HG03064 (cell line): Measurements from ENCODE around the gene TFEB.
A peak's percentile ranks its signal among the peaks of the same experiment; 100 is the strongest.

ENCODE experiments used
- ATAC-seq: cut with Tn5 transposase; IDR thresholded peaks from one replicate; pipeline ENCODE4 v1.9.1; 2021; ENCODE audit warnings: low read depth; ENCODE audit not compliant: unreplicated experiment

Gene TFEB

DNA sequence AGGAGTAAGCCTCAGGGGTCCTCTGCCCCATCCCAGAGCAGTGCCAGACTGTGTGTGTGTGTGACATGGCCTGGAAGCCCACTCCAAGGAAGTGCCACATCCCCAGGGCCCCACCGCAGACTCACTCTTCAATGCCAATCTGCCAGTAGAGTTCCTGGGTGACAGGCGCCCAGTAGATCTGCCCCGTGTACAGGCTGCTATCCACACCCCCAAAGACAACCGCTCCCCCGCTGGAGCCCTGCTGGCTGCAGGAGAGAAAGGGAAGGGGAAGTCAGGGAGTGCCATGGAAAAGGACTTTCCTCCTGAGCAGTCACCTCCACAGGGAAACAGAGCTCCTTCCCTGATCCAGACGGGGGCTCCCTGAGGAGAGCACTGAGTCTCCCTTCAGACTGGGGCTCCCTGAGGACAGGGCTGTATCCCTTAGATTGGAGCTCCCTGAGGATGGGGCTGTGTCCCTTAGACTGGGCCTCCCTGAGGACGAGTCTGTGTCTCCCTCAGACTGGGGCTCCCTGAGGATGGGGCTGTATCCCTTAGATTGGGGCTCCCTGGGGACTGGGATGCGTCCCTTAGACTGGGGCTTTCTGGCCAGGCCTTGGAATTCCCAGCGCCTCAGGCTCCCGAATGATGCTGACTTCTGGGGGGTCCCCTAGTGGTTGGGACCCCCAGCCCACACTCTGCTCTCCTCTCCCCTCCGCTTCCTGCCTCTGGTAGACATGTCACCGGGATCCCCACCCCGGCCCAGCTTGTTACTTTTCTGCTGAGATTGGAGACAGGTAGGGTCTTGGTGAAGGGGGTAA is 5.2 kb upstream of the TFEB start:
- no peak for ATAC-seq

DNA sequence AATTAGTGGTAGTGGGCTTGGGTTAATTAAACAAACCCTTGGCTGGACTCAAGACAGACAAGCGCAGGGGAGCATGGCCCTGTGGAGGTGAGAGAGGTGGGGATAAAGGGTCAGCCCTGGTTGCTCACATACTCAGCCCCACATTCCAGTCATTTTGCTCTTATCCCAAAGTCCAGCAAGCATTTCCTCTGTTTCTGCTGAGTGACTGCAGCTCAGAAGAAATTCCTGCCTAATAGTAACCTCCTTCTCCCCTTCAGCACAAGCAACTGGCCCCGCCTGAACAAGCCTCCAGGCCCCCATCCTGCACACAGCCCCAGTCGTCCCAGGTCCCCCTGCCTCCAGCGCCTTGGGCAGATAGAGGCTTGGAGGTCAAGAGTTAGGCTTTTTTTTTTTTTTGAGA is 3.6 kb upstream of the TFEB start:
- ATAC-seq, result no peak

DNA sequence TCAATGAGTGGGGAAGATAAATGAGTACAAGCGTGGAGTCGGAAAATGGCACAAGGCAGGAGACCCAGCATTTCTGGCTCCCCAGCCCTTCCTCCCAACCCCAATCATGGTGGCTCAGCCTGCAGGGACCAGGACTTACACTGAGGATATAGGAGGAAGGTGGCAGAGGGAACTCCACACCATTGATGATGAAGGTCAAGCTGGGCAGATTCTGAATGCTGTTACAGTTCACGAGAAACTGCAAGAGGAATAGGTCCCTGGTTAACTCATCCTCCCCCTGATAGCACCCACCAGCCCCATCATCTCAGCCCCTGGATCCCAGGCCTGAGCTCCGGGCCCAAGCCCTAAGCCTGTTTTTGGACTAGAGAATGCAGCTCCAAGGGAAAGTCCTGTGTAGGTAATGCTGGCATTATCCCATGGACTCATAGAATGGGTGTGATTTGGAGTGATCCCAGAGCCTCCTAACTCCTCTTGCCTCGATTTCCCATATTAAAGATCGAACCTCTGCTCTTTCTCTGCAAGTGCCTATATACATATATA is 2.3 kb upstream of the TFEB start:
- no peak for ATAC-seq

DNA sequence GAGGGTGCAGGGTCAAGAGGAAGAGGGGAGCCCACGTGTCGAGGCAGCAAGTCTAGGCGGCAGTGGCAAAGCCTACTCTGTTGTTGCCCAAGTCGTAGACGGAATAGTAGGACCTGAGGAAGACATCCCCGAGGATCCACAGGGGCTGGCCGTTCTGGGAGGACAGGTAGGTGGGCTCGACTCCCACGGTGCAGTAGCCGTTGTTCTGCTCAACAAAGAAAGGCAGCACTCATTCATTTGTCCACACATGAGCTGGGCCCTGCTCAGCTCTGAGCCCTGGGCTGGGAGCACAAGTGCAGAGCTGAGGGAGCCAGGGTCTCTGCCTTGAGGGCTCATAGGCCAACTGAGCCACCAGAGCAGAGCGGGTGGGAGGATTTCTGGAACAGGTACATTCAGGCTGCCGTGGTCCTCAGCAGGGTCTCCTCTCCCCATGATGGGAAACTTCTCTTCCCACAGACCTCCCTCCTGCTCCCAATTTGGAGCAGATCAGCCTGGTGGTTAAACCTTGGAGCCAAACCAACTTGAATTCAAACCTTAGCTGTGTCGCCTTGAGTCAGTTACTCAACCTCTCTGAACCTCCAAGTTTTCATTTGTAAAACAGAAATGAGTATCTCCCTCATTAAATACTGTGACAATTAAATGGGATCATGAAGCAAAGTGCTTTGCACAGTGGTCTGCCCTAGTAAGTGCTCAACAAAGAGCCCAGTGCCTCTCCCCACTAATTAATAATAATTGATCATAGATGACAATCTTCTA is 1.6 kb upstream of the TFEB start:
- ATAC-seq, result no peak

DNA sequence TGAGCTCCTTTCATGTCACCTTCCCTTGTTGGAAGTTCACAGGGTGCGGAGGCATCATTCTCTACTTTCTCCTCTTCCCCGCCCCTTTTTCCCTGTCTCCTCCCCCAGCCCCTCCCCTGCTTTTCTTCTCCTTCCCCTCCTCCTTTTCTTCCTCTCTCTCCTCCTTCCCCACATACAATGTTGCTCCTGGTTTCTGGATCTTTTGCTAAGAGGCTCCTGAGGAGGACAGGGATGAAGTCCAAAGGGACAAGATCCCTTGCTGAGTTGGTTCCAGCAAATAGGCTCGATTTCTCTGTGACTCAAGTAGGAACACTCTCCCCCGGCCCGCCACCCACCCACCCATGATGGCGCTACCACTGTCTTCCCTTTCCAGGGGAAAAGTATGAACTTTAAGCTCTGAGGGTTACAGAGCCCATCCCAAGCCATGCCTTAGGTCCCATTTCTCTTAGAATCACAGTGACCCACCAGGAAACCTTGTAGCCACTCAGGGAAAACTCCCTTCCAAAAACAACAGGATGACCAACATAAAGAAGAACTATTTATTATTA is 852 bp upstream of the TFEB start:
- ATAC-seq, result no peak

DNA sequence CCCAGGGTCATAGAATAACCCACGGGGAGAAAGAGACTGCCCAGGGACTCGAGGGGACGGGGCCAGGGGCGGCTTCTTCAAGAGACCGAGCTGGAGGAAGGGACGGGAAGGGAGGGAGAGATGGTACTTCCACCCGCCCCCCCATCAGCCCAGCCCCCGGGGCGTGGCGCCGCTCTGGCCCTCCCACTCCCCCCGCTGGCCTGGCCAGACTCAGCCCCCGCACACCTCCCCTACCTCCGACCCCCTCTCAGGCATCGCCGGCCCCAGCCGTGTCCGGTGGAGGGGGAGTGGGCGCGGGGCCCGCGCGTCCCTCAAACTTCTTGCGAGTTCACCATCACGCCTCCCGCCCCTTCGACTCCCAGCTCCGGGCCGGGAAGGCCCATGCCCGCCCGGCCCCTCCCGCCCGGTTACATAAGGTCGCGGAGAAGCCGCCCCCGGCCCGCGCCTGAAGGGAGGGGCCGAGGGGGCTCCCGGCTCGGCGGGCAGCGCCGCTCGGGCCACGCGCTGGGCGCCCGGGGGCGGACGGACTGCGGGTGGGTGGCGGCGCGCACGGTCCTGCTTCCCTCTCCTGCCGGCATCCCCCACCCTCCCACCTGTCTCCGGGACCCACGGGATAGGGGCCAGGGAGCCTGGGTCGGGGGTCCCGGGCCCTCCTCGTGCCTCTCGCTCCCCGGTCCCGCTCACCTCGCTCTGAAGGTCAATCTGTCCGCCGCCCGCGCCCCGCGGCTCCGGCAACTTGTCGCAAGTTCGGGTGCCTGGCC is 562 bp downstream of the TFEB start:
- ATAC-seq, result peak; percentile 14

DNA sequence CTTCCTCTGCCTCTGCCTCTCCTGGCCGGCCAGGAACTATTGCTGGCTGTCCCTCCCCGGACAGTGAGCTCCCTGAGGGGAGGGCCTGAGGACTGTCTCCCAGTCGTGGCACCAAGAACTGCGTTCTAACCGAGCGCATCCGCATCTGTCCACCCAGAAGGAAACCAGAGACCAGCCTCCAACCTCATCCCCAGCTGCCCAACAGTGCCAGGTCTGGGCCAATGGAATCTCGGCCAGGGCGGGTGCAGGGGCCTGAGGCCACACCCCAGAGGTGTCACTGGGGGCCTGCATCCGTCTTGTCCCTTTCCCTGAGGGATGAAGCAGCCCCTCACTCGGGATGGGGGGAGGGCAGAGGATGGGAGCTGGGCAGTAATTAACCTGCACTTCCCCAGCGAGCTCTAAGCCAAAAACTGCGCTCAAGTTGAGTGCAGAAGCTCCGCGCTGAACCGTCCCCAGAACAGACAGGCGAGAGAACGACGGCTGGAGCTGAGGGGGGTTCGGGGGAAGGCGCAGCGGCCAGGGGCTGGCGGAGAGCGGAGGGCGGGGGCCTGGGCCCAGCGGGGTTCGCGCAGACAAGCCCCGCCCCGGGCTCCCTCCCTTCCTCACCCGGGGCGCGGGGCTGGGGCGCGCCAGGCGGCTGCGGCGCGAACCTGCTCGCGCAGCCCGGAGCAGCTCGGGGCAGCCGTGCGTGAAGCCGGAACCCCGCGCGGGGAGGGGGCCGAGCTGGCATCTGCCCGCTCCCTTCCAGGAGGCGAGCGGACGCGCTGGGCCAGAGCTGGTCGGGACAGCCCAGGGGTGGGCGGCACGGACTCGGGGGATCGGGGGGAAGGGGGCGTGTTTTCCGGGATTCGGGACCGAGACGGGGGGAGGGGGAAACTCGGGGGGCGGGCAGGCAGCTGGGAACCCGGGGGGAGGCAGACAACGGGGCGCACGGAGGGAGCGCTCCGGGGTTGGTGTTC is 1.4 kb downstream of the TFEB start:
- ATAC-seq, result peak; percentile 44

DNA sequence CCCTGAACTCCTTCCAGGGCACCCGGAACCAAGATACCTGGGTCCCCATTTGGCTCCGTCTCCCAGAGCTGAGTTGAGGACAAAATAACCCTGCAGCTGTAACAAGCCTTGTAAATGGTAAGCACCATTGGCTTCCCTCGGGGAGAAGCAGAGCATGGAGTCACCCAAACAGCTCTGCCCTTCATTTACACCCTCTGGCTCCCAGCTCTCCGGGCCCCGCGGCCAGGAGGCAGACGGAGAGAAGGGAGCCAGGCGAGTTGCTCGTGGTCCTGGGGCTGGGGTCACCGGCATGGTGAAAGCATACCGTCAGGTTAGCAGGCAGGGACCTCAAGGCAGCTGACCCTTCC is 2.1 kb downstream of the TFEB start:
- no peak for ATAC-seq

DNA sequence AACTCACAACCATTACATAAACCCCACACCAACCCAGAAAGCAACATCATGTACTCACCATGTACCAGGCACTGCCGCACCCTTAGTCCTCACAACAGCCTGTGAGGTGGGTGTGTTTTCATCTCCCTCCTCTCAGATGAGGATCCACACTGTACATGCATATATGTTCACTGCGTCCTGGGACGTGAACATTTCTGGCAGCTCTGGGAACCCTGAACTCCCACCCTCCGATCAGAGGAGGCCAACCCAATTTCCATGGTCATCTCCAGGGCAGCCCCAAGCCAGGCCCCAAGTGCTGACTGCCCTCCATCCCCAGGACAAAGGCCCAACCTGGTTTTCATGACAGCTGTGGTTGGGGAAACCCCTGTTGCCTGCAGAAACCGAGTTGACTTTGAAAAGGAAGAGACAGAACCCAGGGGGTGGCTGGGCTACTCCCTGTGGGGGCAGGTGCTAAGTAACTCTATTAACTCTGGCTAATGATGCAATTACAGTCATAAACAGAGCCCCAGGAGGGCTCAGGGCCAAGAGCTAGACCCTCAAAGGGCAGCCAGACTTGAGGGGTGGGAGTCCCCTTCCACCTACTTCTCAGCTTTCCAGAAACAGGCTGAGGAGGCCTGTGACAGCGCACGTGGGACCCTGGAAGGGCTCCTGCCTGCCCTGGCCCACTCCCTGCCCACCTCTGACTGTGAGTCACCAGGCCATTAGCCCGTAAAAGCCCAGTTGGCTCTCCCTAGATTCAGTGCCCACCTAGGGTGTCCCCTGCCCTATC is 2.6 kb downstream of the TFEB start:
- peak; percentile 30 for ATAC-seq

DNA sequence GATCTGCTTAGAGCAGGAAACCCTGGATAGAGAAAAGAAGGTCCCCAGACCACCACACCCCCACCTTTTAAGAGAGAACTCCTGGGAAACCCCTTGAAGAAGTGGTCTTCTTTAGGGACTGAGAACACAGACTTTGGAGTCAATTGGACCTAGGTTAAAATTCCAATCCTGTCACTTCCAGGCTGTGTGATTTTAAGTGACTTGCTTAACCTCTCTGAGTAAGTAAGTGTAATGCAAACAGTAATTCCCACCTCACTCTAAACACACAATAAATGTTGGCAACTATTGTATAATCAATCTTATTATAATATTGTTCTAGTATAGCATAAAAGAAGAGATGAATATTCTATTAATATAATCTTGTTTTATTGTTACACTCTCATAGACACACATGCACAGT is 3.3 kb downstream of the TFEB start:
- ATAC-seq, result no peak

DNA sequence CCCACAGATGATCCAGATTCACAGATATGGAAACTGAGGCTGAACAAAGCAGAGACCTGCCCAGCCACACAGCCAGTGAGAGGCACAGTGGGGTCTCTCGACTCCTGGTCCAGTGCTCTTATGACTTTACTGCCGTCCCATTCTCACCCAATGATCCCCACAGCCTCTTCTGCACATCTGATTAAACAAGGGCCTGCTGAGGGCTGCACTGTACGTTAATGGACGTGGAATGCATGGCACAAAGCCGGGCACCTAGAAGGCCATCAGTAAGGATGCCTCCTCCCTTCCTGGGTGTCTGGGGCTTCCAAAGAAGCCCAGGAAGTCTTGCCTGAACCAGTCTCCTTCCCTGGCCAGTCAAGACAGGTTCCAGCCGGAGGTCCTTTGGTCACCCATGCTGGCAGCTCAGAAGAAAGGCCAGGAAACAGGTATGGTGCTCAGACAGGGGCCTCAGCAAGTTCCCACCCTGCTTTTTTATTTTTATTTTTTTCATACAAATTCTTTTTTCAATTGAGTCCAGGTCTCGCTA is 3.8 kb downstream of the TFEB start:
- ATAC-seq, result no peak

DNA sequence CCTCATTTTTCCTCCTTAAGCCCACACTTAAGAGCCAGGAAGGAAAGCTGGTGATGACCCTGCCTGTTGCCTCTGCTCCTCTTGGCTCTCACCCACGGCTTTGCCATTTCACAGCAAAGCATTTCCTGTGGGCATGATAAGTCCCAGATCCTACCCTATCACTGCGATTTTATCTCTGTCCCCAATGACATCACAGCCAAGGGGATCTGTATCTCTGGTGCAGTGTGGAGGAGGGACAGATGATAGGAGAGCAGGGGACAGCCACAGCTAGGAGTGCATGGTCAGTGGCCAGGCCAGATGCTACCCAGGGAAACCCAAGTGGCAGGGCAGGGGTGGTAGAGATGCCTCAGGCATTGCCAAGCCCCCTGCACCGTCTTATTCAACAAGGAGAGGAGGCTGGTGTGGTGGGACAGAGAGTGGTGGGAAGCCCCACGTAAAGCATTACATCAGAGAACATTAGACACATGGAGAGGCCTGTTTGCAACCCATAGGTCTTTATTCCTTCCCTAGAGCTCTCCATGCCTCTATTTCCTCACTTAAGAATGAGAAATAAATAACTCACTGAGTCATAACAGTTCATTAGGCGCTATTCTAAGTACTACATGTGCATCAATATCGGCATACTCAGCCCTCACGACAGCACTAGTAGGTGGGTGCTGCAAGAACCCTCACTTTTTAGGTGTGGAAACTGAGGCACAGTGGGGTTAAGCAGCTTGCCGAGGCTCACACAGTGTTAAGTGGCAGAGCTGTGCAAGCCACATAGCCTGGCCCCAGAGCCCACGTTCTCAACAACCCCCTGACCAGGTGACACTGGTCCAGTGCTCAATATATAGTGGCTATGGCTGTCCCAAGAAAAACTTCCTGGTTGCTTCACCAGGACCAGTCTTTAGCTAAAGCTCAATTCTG is 4.6 kb downstream of the TFEB start:
- ATAC-seq, result no peak

DNA sequence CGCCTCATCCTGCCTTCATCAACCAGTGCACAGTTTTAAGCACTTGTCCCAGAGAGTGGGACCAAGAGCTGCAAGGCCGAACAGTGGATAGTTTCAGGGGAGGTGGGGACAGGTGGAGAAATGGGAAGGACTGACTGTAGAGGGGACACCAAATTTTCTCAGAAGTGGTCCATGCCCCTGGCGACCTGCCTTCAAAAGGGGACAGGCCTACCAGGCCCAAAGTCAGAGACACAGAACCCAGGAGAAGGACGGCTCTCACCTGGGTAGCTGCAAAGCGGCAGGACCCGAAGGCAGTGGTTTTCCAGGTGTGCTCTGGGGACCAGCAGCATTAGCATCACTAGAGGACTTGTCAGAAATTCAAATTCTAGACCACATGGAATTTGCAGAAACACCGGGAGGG is 5.8 kb downstream of the TFEB start:
- no peak for ATAC-seq

DNA sequence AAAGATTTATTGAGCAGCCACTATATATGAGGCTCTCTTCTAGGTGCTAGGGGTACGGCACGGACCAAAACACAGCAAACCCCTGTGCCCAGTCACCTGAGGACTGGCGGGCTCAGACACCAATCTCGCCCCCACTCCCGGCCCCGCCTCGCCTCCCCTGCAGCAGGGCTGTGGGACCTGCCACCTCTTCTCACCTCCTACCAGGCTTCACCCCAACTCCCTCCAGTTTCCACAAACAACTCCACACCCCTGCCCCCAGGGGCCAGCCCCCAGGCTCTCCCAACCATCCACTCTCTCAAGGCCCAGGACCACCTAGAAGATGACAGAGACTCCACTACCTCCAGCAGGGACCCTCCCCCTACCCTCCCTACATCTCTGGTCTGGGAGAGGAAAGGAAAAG is 6.5 kb downstream of the TFEB start:
- no peak for ATAC-seq

DNA sequence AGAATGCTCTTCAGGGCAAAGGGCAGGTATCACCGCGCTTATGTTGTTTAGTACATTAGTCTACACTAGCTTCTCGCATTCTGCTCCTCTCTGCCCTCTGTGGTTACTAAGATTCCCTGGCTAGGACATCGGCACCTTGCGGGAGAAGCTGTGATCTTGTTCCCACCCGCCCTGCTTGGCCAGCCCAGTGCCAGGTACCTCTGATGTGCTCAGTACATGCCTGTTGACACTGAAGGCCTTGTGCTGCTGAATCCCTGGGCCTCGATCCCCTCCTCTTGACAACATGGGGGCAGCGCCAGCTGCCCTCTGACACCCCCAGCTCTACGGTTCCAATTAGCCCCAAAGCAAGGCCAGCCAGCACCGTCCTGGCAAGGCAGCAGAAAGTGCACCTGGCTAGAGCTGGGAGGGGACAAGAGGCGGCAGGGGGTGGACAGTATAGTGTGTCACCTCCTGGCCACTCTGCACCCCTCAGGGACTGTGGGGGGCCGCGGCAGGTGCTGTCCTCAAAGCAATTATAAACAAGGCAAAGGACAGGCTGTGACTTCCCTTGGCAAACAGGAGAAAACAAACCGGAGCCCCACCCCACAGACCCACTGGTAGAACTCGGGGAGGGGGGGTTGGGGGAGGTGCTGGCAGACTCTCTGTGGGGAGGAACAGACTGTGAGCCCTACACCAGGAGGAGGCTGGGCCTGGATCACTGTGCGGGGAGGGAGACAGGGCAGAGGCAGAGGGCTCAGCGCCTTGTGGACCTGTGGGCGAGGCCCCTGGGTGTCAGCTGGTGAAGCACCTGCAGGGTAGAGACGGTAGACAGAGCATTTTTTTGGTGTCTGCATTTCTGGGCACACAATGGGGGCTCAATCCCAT is 7.1 kb downstream of the TFEB start:
- ATAC-seq, result no peak

DNA sequence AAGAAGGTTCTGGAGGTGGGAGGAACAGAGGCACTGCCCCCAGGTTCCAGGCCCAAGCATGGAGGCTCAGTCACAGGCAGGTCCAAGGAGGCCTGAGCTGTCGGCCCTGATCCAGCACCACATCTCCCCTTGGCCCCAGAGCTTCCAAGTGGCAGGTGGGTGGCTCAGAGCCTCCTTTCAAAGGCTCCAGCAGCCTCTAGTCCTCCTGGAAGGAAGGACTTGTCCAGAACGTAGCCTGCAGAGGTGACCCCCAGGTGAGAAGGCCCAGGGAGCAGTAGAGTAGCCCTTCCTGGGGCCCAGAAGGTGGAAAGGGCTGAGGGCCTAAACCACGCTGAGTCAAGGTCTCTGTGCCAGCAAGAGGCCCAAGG is 7.7 kb downstream of the TFEB start:
- ATAC-seq, result no peak

DNA sequence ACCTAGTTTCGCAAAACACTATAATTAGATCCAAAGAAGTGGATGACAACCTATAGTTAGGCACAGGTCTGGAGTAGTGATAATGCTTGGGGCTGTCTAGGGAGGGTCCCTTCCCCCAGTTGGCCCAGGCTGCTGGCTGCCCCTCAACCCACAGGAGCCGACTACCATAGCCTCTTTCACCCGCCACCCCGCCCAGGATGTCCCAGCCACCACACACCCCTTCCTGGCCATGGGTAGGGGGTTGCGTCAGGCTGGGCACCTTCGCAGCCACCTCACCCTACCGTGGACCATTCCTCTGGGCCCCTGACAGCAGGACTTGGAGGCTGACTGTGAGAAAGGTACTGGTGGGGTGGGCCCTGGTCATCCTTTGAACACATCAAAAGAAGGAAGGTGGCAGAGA is 8.5 kb downstream of the TFEB start:
- no peak for ATAC-seq
